CD14-positive monocyte (primary cell): ENCODE measurements around the gene SNX25. TPM values are rescaled to one million over a fixed set of nuclear protein-coding genes. Genes with fewer than 3 reads are reported as not detected.

Experiments used
- DNase-seq, 3 donors: peaks; one replicate each; pipeline ENCODE4 v3.0.0-alpha.2; 2011 to 2022
- H2AFZ ChIP-seq: 2 replicates; pipeline ENCODE4 v1.6.0; 2012; ENCODE audit warnings: mild to moderate bottlenecking, low read depth, low read length, inconsistent platforms; ENCODE audit not compliant: insufficient read depth, poor library complexity, severe bottlenecking
- H3K27ac ChIP-seq, 2 donors: 1 replicate in 1 of 2; 2 replicates in 1 of 2; pipeline ENCODE4 v1.5.1; 2012 to 2013; ENCODE audit warnings: low read length in 2 of 2, control low read depth in 1 of 2, inconsistent platforms in 1 of 2, low read depth in 1 of 2, mild to moderate bottlenecking in 1 of 2
- H3K27me3 ChIP-seq, 2 donors: one replicate each; pipeline versions ENCODE4 v1.6.0 to v1.6.1; 2011 to 2013; ENCODE audit warnings: low read length in 2 of 2; ENCODE audit not compliant: control insufficient read depth in 2 of 2, insufficient read depth in 2 of 2
- H3K36me3 ChIP-seq, 2 donors: replicated peaks in 1 of 2; 1 replicate in 1 of 2; 2 replicates in 1 of 2; pipeline versions ENCODE4 v1.5.1 to v1.6.1; 2012 to 2013; ENCODE audit warnings: low read length in 2 of 2, control low read depth in 1 of 2, inconsistent platforms in 1 of 2, mild to moderate bottlenecking in 1 of 2; ENCODE audit not compliant: insufficient read depth in 2 of 2, control insufficient read depth in 1 of 2
- H3K4me1 ChIP-seq, 2 donors: 1 replicate in 1 of 2; 2 replicates in 1 of 2; pipeline versions ENCODE4 v1.5.1 to v1.6.1; 2012 to 2013; ENCODE audit warnings: low read length in 2 of 2, control low read depth in 1 of 2, inconsistent platforms in 1 of 2, mild to moderate bottlenecking in 1 of 2, moderate library complexity in 1 of 2; ENCODE audit not compliant: insufficient read depth in 2 of 2, control insufficient read depth in 1 of 2
- H3K4me2 ChIP-seq: replicated peaks from 2 replicates; pipeline ENCODE3; 2012; ENCODE audit warnings: low read length, moderate library complexity, mild to moderate bottlenecking; ENCODE audit not compliant: poor library complexity, severe bottlenecking; ENCODE audit errors: extremely low read depth
- H3K4me3 ChIP-seq, 3 experiments: fragments of 200-600 bp in 1 of 3; sonication (generic) in 1 of 3; replicated peaks in 1 of 3; 1 replicate in 2 of 3; 2 replicates in 1 of 3; pipeline ENCODE4 v1.5.1; 2011 to 2013; ENCODE audit warnings: low read length in 3 of 3, mild to moderate bottlenecking in 3 of 3, control low read depth in 2 of 3, low read depth in 2 of 3, inconsistent platforms in 1 of 3, moderate library complexity in 1 of 3
- H3K79me2 ChIP-seq: 2 replicates; pipeline ENCODE4 v1.6.0; 2012; ENCODE audit warnings: mild to moderate bottlenecking, control low read depth, inconsistent platforms, low read length, moderate library complexity; ENCODE audit not compliant: insufficient read depth
- H3K9ac ChIP-seq: 2 replicates; pipeline ENCODE4 v1.6.0; 2017; ENCODE audit warnings: low read length, mild to moderate bottlenecking; ENCODE audit not compliant: insufficient read depth, poor library complexity, severe bottlenecking
- H3K9me3 ChIP-seq, 2 donors: replicated peaks in 1 of 2; 1 replicate in 1 of 2; 2 replicates in 1 of 2; pipeline versions ENCODE4 v1.5.1 to v1.6.1; 2012 to 2013; ENCODE audit warnings: low read length in 2 of 2, control low read depth in 1 of 2; ENCODE audit not compliant: control insufficient read depth in 1 of 2, insufficient read depth in 1 of 2
- H4K20me1 ChIP-seq: 2 replicates; pipeline ENCODE4 v1.6.0; 2012; ENCODE audit warnings: mild to moderate bottlenecking, low read length, control low read depth, moderate library complexity; ENCODE audit not compliant: insufficient read depth
- H3K27ac Mint-ChIP-seq, 7 donors: one replicate each; pipeline ENCODE4 v1.8.0; 2020; ENCODE audit warnings: mild to moderate bottlenecking in 7 of 7, mixed read lengths in 7 of 7, moderate library complexity in 6 of 7, inconsistent platforms in 2 of 7
- H3K27me3 Mint-ChIP-seq, 3 donors: one replicate each; pipeline ENCODE4 v1.8.0; 2021 to 2022; ENCODE audit warnings: low read depth in 3 of 3, mild to moderate bottlenecking in 3 of 3, mixed read lengths in 3 of 3, moderate library complexity in 3 of 3, inconsistent platforms in 1 of 3
- H3K36me3 Mint-ChIP-seq, 2 donors: one replicate each; pipeline ENCODE4 v1.8.0; 2020; ENCODE audit warnings: mixed read lengths in 2 of 2, inconsistent platforms in 1 of 2, mild to moderate bottlenecking in 1 of 2
- H3K4me1 Mint-ChIP-seq: one replicate; pipeline ENCODE4 v1.8.0; 2020; ENCODE audit warnings: mild to moderate bottlenecking, mixed read lengths
- H3K4me3 Mint-ChIP-seq, 2 donors: one replicate each; pipeline ENCODE4 v1.8.0; 2020; ENCODE audit warnings: mild to moderate bottlenecking in 2 of 2, mixed read lengths in 2 of 2, moderate library complexity in 1 of 2
- H3K9me3 Mint-ChIP-seq, 7 donors: one replicate each; pipeline ENCODE4 v1.8.0; 2020 to 2022; ENCODE audit warnings: mixed read lengths in 7 of 7, mild to moderate bottlenecking in 6 of 7, moderate library complexity in 6 of 7, inconsistent platforms in 2 of 7
- CTCF ChIP-seq: fragments of 200-600 bp; IDR thresholded peaks from one replicate; pipeline ENCODE4 v1.8.0; 2022; ENCODE audit warnings: antibody characterized with exemption, mild to moderate bottlenecking
- WGBS: methylation state at CpG from one replicate; pipeline ENCODE4 v1.1.5; 2013; ENCODE audit warnings: missing lambda C conversion rate; ENCODE audit not compliant: insufficient coverage; 5-methylcytosine and 5-hydroxymethylcytosine counted together
- intact Hi-C, 2 donors: fragments of 100-400 bp; cut with micrococcal nuclease; formaldehyde crosslinking; loops; one replicate each; pipeline versions ENCODE4 v1.15.0 to v1.15.1; 2023
- polyA plus RNA-seq, 3 donors: library from polyadenylated mRNA; depleted of rRNA in 1 of 3; unstranded in 2 of 3; stranded (reverse) in 1 of 3; fragments of 300-500 nt in 2 of 3; fragments of >200 nt in 1 of 3; fragmentation: Illumina TruSeq in 2 of 3; gene quantifications; 1 replicate in 2 of 3; 2 replicates in 1 of 3; pipeline ENCODE4 v1.2.3, GENCODE V29; 2012 to 2021

Gene SNX25
- polyA plus RNA-seq, 3 donors, result 0.31 to 0.40 (median 0.36) TPM

GRCh38 chr4:185249105-185249504 lies 39.7 kb downstream of the SNX25 start:
- Histone ChIP-seq H3K27me3 (no peaks in the 10 kb centered on the region), H3K79me2 (no peaks in the 10 kb centered on the region), H3K36me3 (no peaks in the 10 kb centered on the region), H2AFZ (no peak overlapping the region), H3K9ac (no peak overlapping the region), H3K4me2 (no peak overlapping the region), H3K4me1 (no peaks in the 10 kb centered on the region), H3K27ac (no peak overlapping the region), H3K9me3 (no peaks in the 10 kb centered on the region), H3K4me3 (no peak overlapping the region), H4K20me1 (no peaks in the 10 kb centered on the region)
- no peak for TF ChIP-seq CTCF
- DNase-seq, result no peak
- H3K4me3 Mint-ChIP-seq, result no peak overlapping the region
- H3K27me3 Mint-ChIP-seq, result peaks cover 6 to 19% (median 11%) of the 10 kb centered on the region in 3 donors
- no peaks in the 10 kb centered on the region for H3K36me3 Mint-ChIP-seq
- intact Hi-C loops, result no loop called here
- H3K27ac Mint-ChIP-seq, result no peak overlapping the region
- no peaks in the 10 kb centered on the region for H3K4me1 Mint-ChIP-seq
- no CpG with 5 or more reads among the region's 2 CpGs for WGBS
- no peaks in the 10 kb centered on the region for H3K9me3 Mint-ChIP-seq

DNA sequence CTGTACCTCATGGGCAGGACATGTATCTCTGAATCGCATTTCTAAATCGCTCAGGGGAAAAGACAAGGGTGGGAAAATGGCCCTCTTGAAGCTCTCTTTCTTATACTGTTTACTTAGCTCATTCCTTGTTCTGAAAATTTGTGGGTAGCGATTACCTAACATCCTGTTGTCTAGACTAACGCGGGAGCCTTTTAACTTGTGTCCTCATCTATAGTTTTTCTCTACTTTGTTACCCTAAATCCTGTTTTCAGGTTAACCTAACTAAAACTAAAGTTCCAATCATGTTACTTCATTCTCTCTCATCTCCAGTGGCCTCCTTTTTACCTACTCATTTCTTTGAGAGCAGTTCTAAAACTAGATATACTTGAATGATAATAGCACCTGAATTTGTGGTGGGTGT lies 45.0 kb downstream of the SNX25 start:
- H3K9me3 ChIP-seq, result no peaks in the 10 kb centered on the region
- no peak overlapping the region for H3K9ac ChIP-seq
- intact Hi-C loops, result no loop called here
- Mint-ChIP-seq H3K9me3 (no peaks in the 10 kb centered on the region), H3K27me3 (peaks cover 5 to 18% (median 17%) of the 10 kb centered on the region in 3 donors), H3K4me3 (no peak overlapping the region), H3K36me3 (no peaks in the 10 kb centered on the region), H3K4me1 (no peaks in the 10 kb centered on the region), H3K27ac (no peak overlapping the region)
- H4K20me1 ChIP-seq, result no peaks in the 10 kb centered on the region
- no peak overlapping the region for H3K4me2 ChIP-seq
- WGBS, result 90% methylated on average over 2 of the region's 5 CpGs
- no peaks in the 10 kb centered on the region for H3K36me3 ChIP-seq
- no peaks in the 10 kb centered on the region for H3K27me3 ChIP-seq
- TF ChIP-seq CTCF, result no peak
- H3K79me2 ChIP-seq, result no peaks in the 10 kb centered on the region
- H3K4me1 ChIP-seq, result no peaks in the 10 kb centered on the region
- H2AFZ ChIP-seq, result no peak overlapping the region
- DNase-seq, result no peak
- no peak overlapping the region for H3K4me3 ChIP-seq
- H3K27ac ChIP-seq, result no peak overlapping the region
